HG03060 (cell line): ENCODE measurements around the gene KIFBP.
A peak's percentile ranks its signal among the peaks of the same experiment; 100 is the strongest.
"Not testable (repeated sequence)": the region's sequence is repeated elsewhere in the genome, so short reads cannot be mapped to it uniquely, and the experiment has no call there.

Experiments
- ATAC-seq: cut with Tn5 transposase; IDR thresholded peaks from one replicate; pipeline ENCODE4 v1.9.1; 2021; ENCODE audit warnings: low read depth, moderate number of reproducible peaks; ENCODE audit not compliant: unreplicated experiment

Gene KIFBP

GRCh38 chr10:68988530-68989316, at the start of gene KIFBP:
Gene KIFBP (plus strand): TSS chr10:68988803. CDS start chr10:68988833, 30 bp downstream.
- ATAC-seq, result peak; percentile 61

DNA sequence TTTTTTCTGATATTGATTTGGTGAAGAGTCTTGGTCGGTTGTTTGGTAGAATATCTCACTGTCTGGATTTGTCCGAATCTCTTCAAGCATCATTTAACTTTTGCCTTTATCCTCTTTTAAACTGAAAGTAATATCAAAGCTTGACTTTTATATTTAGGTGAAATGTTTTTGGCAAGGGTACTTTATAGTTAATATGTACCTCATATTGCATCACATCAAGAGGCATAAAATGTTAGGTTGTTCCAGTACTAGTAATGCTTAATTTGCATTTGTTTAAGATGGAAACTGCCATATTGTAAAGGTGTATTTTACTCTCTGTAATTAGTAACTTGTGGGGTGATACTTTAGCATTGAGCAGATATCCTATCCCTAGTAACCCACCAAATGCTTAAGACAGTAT, 49.7 kb upstream of the KIFBP start:
- no peak for ATAC-seq

DNA sequence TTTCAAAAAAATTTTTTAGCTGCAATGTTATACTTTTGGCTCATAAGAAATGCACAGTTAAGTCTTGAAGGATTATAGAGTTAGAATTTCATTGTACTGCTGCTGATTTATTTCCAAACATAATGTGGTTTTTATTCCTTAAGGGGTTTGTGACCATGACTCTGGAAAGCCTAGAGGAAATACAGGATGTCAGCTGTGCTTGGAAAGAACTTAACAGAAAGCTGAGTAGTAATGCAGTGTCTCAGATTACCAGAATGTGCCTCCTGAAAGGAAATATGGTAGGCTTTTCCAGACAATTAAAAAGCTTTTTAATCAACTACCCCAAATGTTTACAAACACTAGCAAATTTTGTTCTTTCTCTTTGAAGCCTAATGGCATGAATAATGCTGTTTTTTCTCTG, 47.7 kb upstream of the KIFBP start:
- ATAC-seq, result not testable (repeated sequence)

- no peak for ATAC-seq
Measured at GRCh38 chr10:68950598-68950997, 38.0 kb upstream of the KIFBP start.

DNA sequence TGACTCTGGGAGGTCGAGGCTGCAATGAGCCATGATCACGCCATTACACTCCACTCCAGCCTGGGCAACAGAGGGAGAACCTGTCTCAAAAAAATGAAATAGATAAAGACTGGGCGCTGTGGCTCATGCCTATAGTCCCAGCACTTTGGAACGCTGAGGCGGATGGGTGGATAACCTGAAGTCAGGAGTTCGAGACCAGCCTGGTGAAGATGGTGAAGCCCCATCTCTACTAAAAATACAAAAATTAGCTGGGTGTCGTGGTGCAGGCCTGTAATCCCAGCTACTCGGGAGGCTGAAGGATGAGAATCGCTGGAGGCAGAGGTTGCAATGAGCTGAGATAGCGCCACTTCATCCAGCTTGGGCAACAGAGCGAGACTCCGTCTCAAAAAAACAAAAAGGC, 33.7 kb upstream of the KIFBP start:
- no peak for ATAC-seq

DNA sequence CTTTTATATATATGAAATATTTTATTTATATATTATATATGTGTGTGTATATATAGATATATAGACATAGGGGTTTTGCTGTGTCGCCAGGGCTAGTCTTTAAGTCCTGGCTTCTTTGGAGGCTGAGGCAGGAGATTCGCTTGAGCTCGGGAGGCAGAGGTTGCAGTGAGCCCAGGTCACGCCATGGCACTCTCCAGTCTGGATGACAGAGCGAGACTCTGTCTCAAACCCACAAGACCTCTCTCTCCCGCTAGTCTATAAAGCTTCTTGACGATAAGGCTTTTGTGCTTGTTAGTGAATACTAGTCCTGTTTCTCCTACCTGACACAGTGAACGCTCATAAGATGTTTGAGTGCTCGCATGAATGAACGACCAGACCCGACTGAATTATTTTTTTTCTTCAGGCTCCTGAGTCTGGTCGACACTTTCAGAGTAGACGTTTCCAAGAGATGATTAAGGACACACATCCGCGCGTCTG, 33.2 kb upstream of the KIFBP start:
- peak; percentile 4 for ATAC-seq

GRCh38 chr10:68955832-68956532, 32.6 kb upstream of the KIFBP start, which contains the start of gene DDX21:
Gene DDX21 (plus strand): TSS chr10:68956170. CDS start chr10:68956226, 56 bp downstream.
- ATAC-seq, result peak; percentile 50

- no peak for ATAC-seq
Measured at GRCh38 chr10:68957284-68957615, 31.4 kb upstream of the KIFBP start.

- ATAC-seq, result no peak
Measured at GRCh38 chr10:68957654-68958053, 30.9 kb upstream of the KIFBP start.

DNA sequence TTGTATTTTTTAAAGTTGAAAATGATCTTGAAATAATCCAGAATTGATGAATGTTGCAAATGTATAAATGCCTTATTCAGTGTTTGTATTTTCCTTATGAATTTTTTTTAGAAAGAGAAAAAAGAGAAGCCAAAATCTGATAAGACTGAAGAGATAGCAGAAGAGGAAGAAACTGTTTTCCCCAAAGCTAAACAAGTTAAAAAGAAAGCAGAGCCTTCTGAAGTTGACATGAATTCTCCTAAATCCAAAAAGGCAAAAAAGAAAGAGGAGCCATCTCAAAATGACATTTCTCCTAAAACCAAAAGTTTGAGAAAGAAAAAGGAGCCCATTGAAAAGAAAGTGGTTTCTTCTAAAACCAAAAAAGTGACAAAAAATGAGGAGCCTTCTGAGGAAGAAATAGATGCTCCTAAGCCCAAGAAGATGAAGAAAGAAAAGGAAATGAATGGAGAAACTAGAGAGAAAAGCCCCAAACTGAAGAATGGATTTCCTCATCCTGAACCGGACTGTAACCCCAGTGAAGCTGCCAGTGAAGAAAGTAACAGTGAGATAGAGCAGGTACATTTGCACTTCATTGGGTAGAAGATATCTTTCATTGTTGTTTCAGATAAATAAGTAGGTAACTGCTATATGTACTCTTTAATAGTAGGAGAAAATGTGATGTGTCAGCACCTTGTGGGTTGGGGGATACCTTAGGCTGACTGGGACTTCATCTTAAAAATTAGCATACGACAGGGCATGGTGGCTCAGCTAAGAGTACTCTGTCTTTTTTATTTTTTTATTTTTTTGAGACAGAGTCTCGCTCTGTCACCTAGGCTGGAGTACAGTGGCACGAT, 28.7 kb upstream of the KIFBP start:
- ATAC-seq, result no peak

DNA sequence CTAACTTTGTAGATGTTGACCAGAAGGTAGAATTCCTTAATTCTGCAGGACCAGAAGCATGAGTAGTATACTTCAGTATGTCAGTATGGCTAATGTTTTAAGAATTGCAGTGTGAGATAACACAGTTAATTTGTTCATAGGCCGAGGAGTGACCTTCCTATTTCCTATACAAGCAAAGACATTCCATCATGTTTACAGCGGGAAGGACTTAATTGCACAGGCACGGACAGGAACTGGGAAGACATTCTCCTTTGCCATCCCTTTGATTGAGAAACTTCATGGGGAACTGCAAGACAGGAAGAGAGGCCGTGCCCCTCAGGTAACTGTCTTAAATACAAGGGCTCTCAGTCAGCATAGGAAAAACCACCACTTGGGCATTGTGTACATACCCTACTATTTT, 25.5 kb upstream of the KIFBP start:
- ATAC-seq, result no peak

DNA sequence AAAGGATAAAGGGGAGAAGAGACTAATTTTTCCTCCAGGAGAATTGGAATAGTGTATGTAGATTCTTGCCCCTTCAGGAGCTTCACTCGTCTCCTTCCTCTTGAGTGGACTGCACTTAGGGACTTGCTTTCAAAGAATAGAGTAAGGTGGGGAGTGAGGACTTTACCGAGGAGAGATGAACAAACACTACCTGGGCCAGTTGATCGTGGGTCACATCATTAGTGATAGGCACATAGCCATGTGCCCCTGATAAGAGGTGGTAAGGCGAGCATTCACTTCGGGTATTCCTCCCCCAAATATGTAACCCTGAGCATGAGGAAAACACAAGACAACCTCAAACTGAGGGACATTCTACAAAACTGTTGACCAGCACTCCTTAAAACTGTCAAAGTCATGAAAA, 14.6 kb upstream of the KIFBP start:
- no peak for ATAC-seq

DNA sequence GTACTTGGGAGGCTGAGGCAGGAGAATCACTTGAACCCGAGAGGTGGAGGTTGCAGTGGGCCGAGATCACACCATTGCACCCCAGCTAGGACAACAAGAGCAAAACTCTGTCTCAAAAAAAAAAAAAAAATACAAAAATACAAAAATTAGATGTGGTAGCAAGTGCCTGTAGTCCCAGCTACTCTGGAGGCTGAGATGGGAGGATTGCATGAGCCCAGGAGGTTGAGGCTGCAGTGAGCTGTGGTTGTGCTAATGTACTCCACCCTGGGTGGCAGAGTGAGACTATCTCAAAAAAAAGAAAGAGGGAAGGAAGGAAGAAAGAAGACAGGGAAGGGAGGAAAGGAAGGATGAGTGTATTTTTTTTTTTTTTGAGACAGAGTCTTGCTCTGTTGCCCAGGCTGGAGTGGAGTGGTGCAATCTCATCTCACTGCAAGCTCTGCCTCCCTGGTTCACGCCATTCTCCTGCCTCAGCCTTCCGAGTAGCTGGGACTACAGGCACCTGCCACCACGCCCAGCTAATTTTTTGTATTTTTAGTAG, 12.6 kb upstream of the KIFBP start:
- ATAC-seq, result not testable (repeated sequence)

DNA sequence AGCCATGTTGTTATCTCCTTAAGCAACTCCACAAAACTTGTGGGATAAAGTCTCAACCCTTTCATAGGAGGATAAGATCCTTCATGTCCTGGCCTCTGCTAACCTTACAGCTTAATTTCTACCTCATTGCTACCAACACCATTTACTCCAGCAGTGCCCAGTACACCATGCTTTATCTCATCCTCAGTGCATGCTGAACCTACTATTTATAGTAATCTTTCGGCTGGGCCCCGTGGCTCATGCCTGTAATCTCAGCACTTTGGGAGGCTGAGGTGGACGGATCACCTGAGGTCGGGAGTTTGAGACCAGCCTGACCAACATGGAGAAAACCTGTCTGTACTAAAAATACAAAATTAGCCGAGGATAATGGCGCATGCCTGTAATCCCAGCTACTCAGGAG, 8.9 kb upstream of the KIFBP start:
- ATAC-seq, result not testable (repeated sequence)

GRCh38 chr10:68981074-68981473, 7.5 kb upstream of the KIFBP start:
- ATAC-seq, result no peak

- no peak for ATAC-seq
Measured at GRCh38 chr10:68982389-68982788, 6.2 kb upstream of the KIFBP start.

DNA sequence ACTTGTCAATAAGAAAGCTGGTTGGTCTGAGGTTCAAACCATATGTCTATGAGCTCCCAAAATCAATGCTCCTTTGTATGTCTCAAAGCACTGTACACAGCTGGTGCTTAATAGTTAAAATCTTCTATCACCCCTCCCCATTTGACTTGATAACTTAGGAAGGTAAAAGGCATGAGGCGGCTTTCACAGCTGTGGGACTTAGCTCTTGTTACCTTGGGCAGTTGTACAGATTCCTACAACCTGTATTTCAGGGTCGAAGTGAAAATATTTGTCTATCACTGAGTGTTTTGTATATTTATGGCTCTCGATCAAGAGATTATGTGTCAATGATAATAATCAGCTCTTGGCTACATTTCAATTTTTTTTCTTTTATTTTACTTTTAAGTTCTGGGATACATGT, 992 bp upstream of the KIFBP start:
- ATAC-seq, result no peak

GRCh38 chr10:68989317-68989990, 851 bp downstream of the KIFBP start:
- ATAC-seq, result no peak

DNA sequence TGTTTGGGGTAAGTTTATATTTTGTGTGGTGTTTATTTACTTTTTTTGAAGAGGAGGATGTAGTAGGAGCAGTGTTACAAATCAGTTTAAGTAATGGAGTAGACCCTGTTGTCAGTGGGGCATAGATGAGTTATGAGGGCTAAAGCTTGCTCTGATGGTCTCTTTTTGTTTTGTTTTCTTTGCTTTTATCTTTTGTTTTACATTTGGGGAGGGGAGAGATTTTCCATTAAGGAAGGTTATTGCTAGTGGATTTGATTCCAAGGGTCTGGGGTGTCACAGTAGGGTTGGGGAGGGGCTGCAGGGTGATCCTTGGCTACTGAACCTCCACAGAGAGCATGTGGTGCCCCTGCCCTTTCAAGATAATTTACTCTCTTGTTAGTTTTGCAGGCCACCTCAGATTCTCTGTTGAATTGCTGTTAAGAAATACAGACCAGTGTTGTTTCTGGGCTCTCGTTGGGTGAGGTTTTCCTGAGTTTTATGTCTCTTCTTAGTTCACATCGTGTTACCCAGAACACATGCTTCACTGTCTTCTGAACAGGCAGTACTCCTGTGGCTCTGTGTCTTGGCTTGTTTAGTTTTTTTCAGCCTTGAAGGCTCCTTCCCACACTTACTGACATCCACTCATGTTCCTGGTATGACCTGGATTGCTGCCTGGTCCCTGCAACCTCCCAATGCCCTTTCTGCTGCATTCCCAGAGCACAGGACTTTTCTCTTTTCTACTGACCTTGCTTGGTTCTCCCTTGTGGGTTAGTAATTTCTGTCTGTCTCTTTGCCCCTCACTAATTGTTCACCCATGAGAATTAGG, 4.2 kb downstream of the KIFBP start:
- ATAC-seq, result no peak
